Stomach (tissue), 9 donors: Measurements from ENCODE around the gene WDR82. TPM values are rescaled to one million over a fixed set of nuclear protein-coding genes. Genes with fewer than 3 reads are reported as not detected.

Source experiments
- DNase-seq, 2 donors: peaks; one replicate each; pipeline versions ENCODE4 v3.0.0 to v3.0.0-alpha.2; 2013 to 2019
- H3K27ac ChIP-seq, 5 donors: fragments of 200-600 bp in 4 of 5; sonication (generic) in 4 of 5; one replicate each; pipeline ENCODE4 v1.5.1; 2013 to 2019; ENCODE audit warnings: mild to moderate bottlenecking in 1 of 5, moderate library complexity in 1 of 5
- H3K27me3 ChIP-seq, 3 donors: fragments of 200-600 bp; sonication (generic); one replicate each; pipeline ENCODE4 v1.5.1; 2017 to 2019; ENCODE audit warnings: mixed run types in 1 of 3
- H3K36me3 ChIP-seq, 4 donors: fragments of 200-600 bp; sonication (generic); 1 replicate in 3 of 4; 2 replicates in 1 of 4; pipeline ENCODE4 v1.5.1; 2016 to 2019
- H3K4me1 ChIP-seq, 4 donors: fragments of 200-600 bp; sonication (generic); one replicate each; pipeline ENCODE4 v1.5.1; 2016 to 2019
- H3K4me3 ChIP-seq, 4 donors: fragments of 200-600 bp; sonication (generic) in 3 of 4; one replicate each; pipeline ENCODE4 v1.5.1; 2016 to 2019; ENCODE audit warnings: mild to moderate bottlenecking in 1 of 4
- H3K9me3 ChIP-seq, 4 donors: fragments of 200-600 bp; sonication (generic); one replicate each; pipeline ENCODE4 v1.5.1; 2016 to 2019
- CTCF ChIP-seq, 7 experiments: fragments of 450-650 bp in 4 of 7; fragments of 200-600 bp in 3 of 7; sonication (generic) in 3 of 7; IDR thresholded peaks; one replicate each; pipeline ENCODE4 v1.5.1; 2016 to 2019; ENCODE audit warnings: antibody characterized with exemption in 7 of 7, control low read depth in 2 of 7, mild to moderate bottlenecking in 1 of 7
- EP300 ChIP-seq: sonication (generic); formaldehyde crosslinking; IDR thresholded peaks from one replicate; pipeline ENCODE4 v1.6.1; 2017; ENCODE audit warnings: antibody characterized with exemption
- POLR2A ChIP-seq, 4 donors: fragments of 450-650 bp; IDR thresholded peaks; one replicate each; pipeline ENCODE4 v1.6.1; 2016; ENCODE audit warnings: antibody characterized with exemption in 4 of 4, control low read depth in 2 of 4, mild to moderate bottlenecking in 1 of 4, moderate library complexity in 1 of 4
- POLR2AphosphoS5 ChIP-seq, 3 donors: sonication (generic); formaldehyde crosslinking; IDR thresholded peaks; one replicate each; pipeline ENCODE4 v1.6.1; 2016; ENCODE audit warnings: antibody characterized with exemption in 3 of 3
- WGBS, 5 donors: extraction: QIAGEN DNeasy Blood & Tissue Kit in 3 of 5; methylation state at CpG; one replicate each; pipeline versions ENCODE4 v1.1.5 to v1.1.7; 2013 to 2018; 5-methylcytosine and 5-hydroxymethylcytosine counted together
- intact Hi-C: fragments of 100-400 bp; cut with DNase I; formaldehyde crosslinking; loops from one replicate; pipeline ENCODE4 v1.15.1; 2023; ENCODE audit warnings: low total_unique reads
- polyA plus RNA-seq, 3 donors: library from polyadenylated mRNA; stranded (reverse); fragments of 200-250 nt; gene quantifications; one replicate each; pipeline ENCODE4 v1.2.3, GENCODE V29; 2013
- total RNA-seq, 5 donors: library from RNA; depleted of rRNA; stranded (reverse); fragments of >200 nt; gene quantifications; one replicate each; pipeline versions ENCODE4 v1.1.0 to v1.2.3, GENCODE V29; 2014 to 2016
- donor health status: healthy with polysubstance abuse.
- donor health status: Bipolar disorder and iron deficiency.
- donor health status: healthy.

The WDR82 gene
- total and polyA plus RNA-seq, 8 donors: 8.2 to 64.8 (median 29.2) TPM

GRCh38 chr3:52240059-52240885 is 38.2 kb downstream of the WDR82 start:
- Histone ChIP-seq H3K9me3 (no peaks in the 10 kb centered on the region), H3K4me3 (peak overlapping the region; percentile 81 to 94 (median 94)), H3K36me3 (no peaks in the 10 kb centered on the region), H3K4me1 (peaks cover 50 to 70% (median 60%) of the 10 kb centered on the region in 4 donors), H3K27me3 (no peaks in the 10 kb centered on the region), H3K27ac (peak overlapping the region in 4 of 5 donors; percentile 4 to 93 (median 93))
- intact Hi-C loops: no loop called here
- DNase-seq: peak in 1 of 2 donors; percentile 78
- TF ChIP-seq POLR2AphosphoS5 (IDR thresholded peaks at IDR 0.05) (no peak), CTCF (IDR thresholded peaks at IDR 0.05) (peak in 1 of 7 experiments; percentile 10), EP300 (no peak), POLR2A (IDR thresholded peaks at IDR 0.05) (no peak)
- 80 to 100% (median 95%) methylated on average over 1 of the region's 1 CpG for WGBS, 5 donors

- 0 to 1% (median 1%) methylated on average over 19 to 92 of the region's 92 CpGs for WGBS, 5 donors
- no peaks in the 10 kb centered on the region for H3K27me3 ChIP-seq
- peak in 4 of 7 experiments; percentile 23 to 40 (median 26) for TF ChIP-seq CTCF (IDR thresholded peaks at IDR 0.05)
- no peak for TF ChIP-seq EP300
- TF ChIP-seq POLR2AphosphoS5 (IDR thresholded peaks at IDR 0.05): peak in 2 of 3 donors; percentile 68 to 83
- TF ChIP-seq POLR2A (IDR thresholded peaks at IDR 0.05): no peak
- H3K27ac ChIP-seq: peak within 1 kb of the TSS; percentile 92 to 93 (median 93)
- H3K36me3 ChIP-seq: peaks cover 9 to 12% (median 10%) of the 10 kb centered on the region in 4 donors
- intact Hi-C loops: no loop called here
- peak within 1 kb of the TSS; percentile 81 to 94 (median 94) for H3K4me3 ChIP-seq
- no peaks in the 10 kb centered on the region for H3K9me3 ChIP-seq
- peak; percentile 81 to 94 for DNase-seq
- peaks cover 42 to 63% (median 56%) of the 10 kb centered on the region in 4 donors for H3K4me1 ChIP-seq
Measured at GRCh38 chr3:52238761-52239701, 39.4 kb downstream of the WDR82 start, which contains the start of gene TWF2. TSS of gene TWF2 (minus strand) at chr3:52239158. CDS start at chr3:52239016, 142 bp downstream.

GRCh38 chr3:52238193-52238760 is 40.2 kb downstream of the WDR82 start:
- intact Hi-C loops: no loop called here
- peak overlapping the region; percentile 81 to 94 (median 94) for H3K4me3 ChIP-seq
- peaks cover 42 to 64% (median 57%) of the 10 kb centered on the region in 4 donors for H3K4me1 ChIP-seq
- TF ChIP-seq POLR2A (IDR thresholded peaks at IDR 0.05): no peak
- no peak for TF ChIP-seq POLR2AphosphoS5 (IDR thresholded peaks at IDR 0.05)
- TF ChIP-seq EP300: no peak
- TF ChIP-seq CTCF (IDR thresholded peaks at IDR 0.05): no peak
- peak overlapping the region; percentile 92 to 93 (median 93) for H3K27ac ChIP-seq
- peaks cover 9 to 19% (median 15%) of the 10 kb centered on the region in 4 donors for H3K36me3 ChIP-seq
- no peaks in the 10 kb centered on the region for H3K9me3 ChIP-seq
- WGBS, 5 donors: 12 to 26% (median 19%) methylated on average over 10 to 11 of the region's 11 CpGs
- no peak for DNase-seq
- H3K27me3 ChIP-seq: no peaks in the 10 kb centered on the region
